ENCODE measurements around the gene DAP.

- no peak for TF ChIP-seq POLR2AphosphoS5 (IDR thresholded peaks at IDR 0.05; ENCODE audit: low read depth, low read length)
- TF ChIP-seq, protein P1, sequence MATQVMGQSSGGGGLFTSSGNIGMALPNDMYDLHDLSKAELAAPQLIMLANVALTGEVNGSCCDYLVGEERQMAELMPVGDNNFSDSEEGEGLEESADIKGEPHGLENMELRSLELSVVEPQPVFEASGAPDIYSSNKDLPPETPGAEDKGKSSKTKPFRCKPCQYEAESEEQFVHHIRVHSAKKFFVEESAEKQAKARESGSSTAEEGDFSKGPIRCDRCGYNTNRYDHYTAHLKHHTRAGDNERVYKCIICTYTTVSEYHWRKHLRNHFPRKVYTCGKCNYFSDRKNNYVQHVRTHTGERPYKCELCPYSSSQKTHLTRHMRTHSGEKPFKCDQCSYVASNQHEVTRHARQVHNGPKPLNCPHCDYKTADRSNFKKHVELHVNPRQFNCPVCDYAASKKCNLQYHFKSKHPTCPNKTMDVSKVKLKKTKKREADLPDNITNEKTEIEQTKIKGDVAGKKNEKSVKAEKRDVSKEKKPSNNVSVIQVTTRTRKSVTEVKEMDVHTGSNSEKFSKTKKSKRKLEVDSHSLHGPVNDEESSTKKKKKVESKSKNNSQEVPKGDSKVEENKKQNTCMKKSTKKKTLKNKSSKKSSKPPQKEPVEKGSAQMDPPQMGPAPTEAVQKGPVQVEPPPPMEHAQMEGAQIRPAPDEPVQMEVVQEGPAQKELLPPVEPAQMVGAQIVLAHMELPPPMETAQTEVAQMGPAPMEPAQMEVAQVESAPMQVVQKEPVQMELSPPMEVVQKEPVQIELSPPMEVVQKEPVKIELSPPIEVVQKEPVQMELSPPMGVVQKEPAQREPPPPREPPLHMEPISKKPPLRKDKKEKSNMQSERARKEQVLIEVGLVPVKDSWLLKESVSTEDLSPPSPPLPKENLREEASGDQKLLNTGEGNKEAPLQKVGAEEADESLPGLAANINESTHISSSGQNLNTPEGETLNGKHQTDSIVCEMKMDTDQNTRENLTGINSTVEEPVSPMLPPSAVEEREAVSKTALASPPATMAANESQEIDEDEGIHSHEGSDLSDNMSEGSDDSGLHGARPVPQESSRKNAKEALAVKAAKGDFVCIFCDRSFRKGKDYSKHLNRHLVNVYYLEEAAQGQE (IDR thresholded peaks at IDR 0.05; ENCODE audit: insufficient read depth in 1 of 2, low read depth in 2 of 2, low read length in 2 of 2), result no peak
Measured at GRCh38 chr5:10699281-10699874, 61.7 kb downstream of the DAP start.
